HepG2 (cell line): ENCODE results near the gene PHTF2. TPM values are rescaled to one million over a fixed set of nuclear protein-coding genes. Genes with fewer than 3 reads are reported as not detected.

Experiments
- ATAC-seq: fragments of 200-7000 bp; cut with Tn5 transposase; 3 replicates; pipeline ENCODE4 v1.9.1; 2020; ENCODE audit warnings: mild to moderate bottlenecking, moderate library complexity
- BruUV-seq: library from RNA; stranded (reverse); fragments of 400-500 nt; replicated peaks from 2 replicates; lab custom pipeline; 2021; lab: Mats Ljungman, UMichigan
- CTCF ChIA-PET: fragments of 300-600 bp; formaldehyde crosslinking; extraction: SDS; loops from one replicate; lab custom pipeline; 2021; ENCODE audit warnings: low total read pairs, inconsistent platforms, low intra/inter-chr PET ratio; lab: Yijun Ruan, JAX
- POLR2A ChIA-PET: fragments of 350-600 bp; sonication (Branson Sonifier 250); formaldehyde crosslinking; loops from one replicate; lab custom pipeline; 2020; ENCODE audit warnings: antibody characterized with exemption, inconsistent platforms; lab: Yijun Ruan, JAX
- DNase-seq: peaks from one replicate; pipeline ENCODE4 v3.0.0-alpha.2; 2015; ENCODE audit warnings: low spot score
- FAIRE-seq: peaks from 3 replicates; lab custom pipeline; 2011; peaks lifted over from hg19 to GRCh38; lab: Jason Lieb, UNC
- H2AFZ ChIP-seq: one replicate; pipeline ENCODE4 v1.6.1; 2011; ENCODE audit warnings: low read length, inconsistent platforms
- H3K27ac ChIP-seq: fragments of 300-600 bp; 3 replicates; pipeline ENCODE4 v1.8.0; 2011; ENCODE audit warnings: mixed run types, mild to moderate bottlenecking, mixed read lengths, low read length, inconsistent platforms; ENCODE audit not compliant: insufficient read depth; ENCODE audit errors: extremely low read length
- H3K27me3 ChIP-seq, 2 experiments: fragments of 200-600 bp in 1 of 2; 2 replicates in 1 of 2; 3 replicates in 1 of 2; pipeline versions ENCODE4 v1.6.0 to v1.8.0; 2011; ENCODE audit warnings: low read length in 2 of 2, mild to moderate bottlenecking in 2 of 2, moderate library complexity in 2 of 2, inconsistent platforms in 1 of 2; ENCODE audit not compliant: insufficient read depth in 2 of 2, control insufficient read depth in 1 of 2
- H3K36me3 ChIP-seq, 2 experiments: fragments of 200-600 bp in 1 of 2; replicated peaks in 1 of 2; 2 replicates in 1 of 2; 3 replicates in 1 of 2; pipeline versions ENCODE4 v1.5.1 to v1.8.0; 2011; ENCODE audit warnings: low read length in 2 of 2, inconsistent platforms in 1 of 2; ENCODE audit not compliant: insufficient read depth in 2 of 2, control insufficient read depth in 1 of 2
- H3K4me1 ChIP-seq: 2 replicates; pipeline ENCODE4 v1.5.1; 2012; ENCODE audit warnings: low read length, inconsistent platforms; ENCODE audit not compliant: insufficient read depth
- H3K4me2 ChIP-seq: 2 replicates; pipeline ENCODE4 v1.6.0; 2011; ENCODE audit warnings: low read depth, low read length, inconsistent platforms
- H3K4me3 ChIP-seq, 3 experiments: fragments of 200-600 bp in 1 of 3; sonication (generic), shearing (Covaris generic) in 1 of 3; replicated peaks in 1 of 3; 2 replicates each; pipeline ENCODE4 v1.5.1; 2011 to 2016; ENCODE audit warnings: low read length in 3 of 3, inconsistent platforms in 2 of 3, low read depth in 2 of 3, mild to moderate bottlenecking in 2 of 3, control low read depth in 1 of 3, mixed read lengths in 1 of 3; ENCODE audit not compliant: insufficient read depth in 1 of 3
- H3K79me2 ChIP-seq: one replicate; pipeline ENCODE4 v1.6.1; 2011; ENCODE audit warnings: low read length, inconsistent platforms; ENCODE audit not compliant: insufficient read depth
- H3K9ac ChIP-seq: 2 replicates; pipeline ENCODE4 v1.6.0; 2011; ENCODE audit warnings: mild to moderate bottlenecking, low read depth, low read length, inconsistent platforms; ENCODE audit not compliant: insufficient read depth
- H3K9me3 ChIP-seq: 2 replicates; pipeline ENCODE4 v1.5.1; 2012; ENCODE audit warnings: mild to moderate bottlenecking, low read length
- H4K20me1 ChIP-seq: 2 replicates; pipeline ENCODE4 v1.6.0; 2011; ENCODE audit warnings: inconsistent platforms, mild to moderate bottlenecking, low read length, moderate library complexity; ENCODE audit not compliant: insufficient read depth
- BRCA1 ChIP-seq: sonication (generic); formaldehyde crosslinking; IDR thresholded peaks from 2 replicates; pipeline ENCODE4 v1.4.0; 2020; ENCODE audit warnings: missing genetic modification reagents
- ESRRA ChIP-seq: sonication (generic); formaldehyde crosslinking; IDR thresholded peaks from 2 replicates; pipeline ENCODE4 v1.5.1; 2020; ENCODE audit warnings: mild to moderate bottlenecking, low read depth, missing genetic modification reagents
- HNF4G ChIP-seq, 2 experiments: sonication (generic) in 1 of 2; formaldehyde crosslinking in 1 of 2; IDR thresholded peaks; 2 replicates each; pipeline versions ENCODE4 v1.4.0 to v1.6.1; 2011 to 2020; ENCODE audit warnings: borderline replicate concordance in 2 of 2, low read depth in 2 of 2, mild to moderate bottlenecking in 2 of 2, low read length in 1 of 2, missing genetic modification reagents in 1 of 2, moderate library complexity in 1 of 2
- HNRNPLL ChIP-seq: fragments of 200-400 bp; formaldehyde crosslinking; IDR thresholded peaks from 2 replicates; pipeline ENCODE4 v1.6.1; 2017; ENCODE audit warnings: mild to moderate bottlenecking, low read depth, low read length; ENCODE audit not compliant: poor library complexity, severe bottlenecking
- KMT2A ChIP-seq: sonication (generic); formaldehyde crosslinking; IDR thresholded peaks from 2 replicates; pipeline ENCODE4 v1.4.0; 2020; ENCODE audit warnings: missing genetic modification reagents
- RARA ChIP-seq: IDR thresholded peaks from 2 replicates; pipeline ENCODE4 v1.6.1; 2016; ENCODE audit warnings: missing genetic modification reagents, missing compliant biosample characterization
- SMARCC2 ChIP-seq: fragments of 450-650 bp; IDR thresholded peaks from 2 replicates; pipeline ENCODE4 v1.6.1; 2017; ENCODE audit warnings: antibody characterized with exemption, mild to moderate bottlenecking
- TARDBP ChIP-seq: sonication (generic); formaldehyde crosslinking; IDR thresholded peaks from 2 replicates; pipeline ENCODE4 v1.8.0; 2022; ENCODE audit warnings: mild to moderate bottlenecking, missing genetic modification reagents
- ZBTB44 ChIP-seq: sonication (generic); formaldehyde crosslinking; IDR thresholded peaks from 2 replicates; pipeline ENCODE4 v1.4.0; 2020; ENCODE audit warnings: missing genetic modification reagents
- ZKSCAN5 ChIP-seq: sonication (generic); formaldehyde crosslinking; IDR thresholded peaks from 2 replicates; pipeline ENCODE4 v1.5.1; 2020; ENCODE audit warnings: mild to moderate bottlenecking, missing genetic modification reagents
- ZNF101 ChIP-seq: sonication (generic); formaldehyde crosslinking; IDR thresholded peaks from 2 replicates; pipeline ENCODE4 v1.4.0; 2020; ENCODE audit warnings: mild to moderate bottlenecking, low read depth, missing genetic modification reagents, borderline replicate concordance
- ZNF557 ChIP-seq: sonication (generic); formaldehyde crosslinking; IDR thresholded peaks from 2 replicates; pipeline ENCODE4 v1.4.0; 2020; ENCODE audit warnings: missing genetic modification reagents
- ZNF572 ChIP-seq: sonication (generic); formaldehyde crosslinking; IDR thresholded peaks from 2 replicates; pipeline ENCODE4 v1.5.1; 2020; ENCODE audit warnings: mild to moderate bottlenecking, missing genetic modification reagents
- ZNF790 ChIP-seq: sonication (generic); formaldehyde crosslinking; IDR thresholded peaks from 2 replicates; pipeline ENCODE4 v1.8.0; 2022; ENCODE audit warnings: missing genetic modification reagents, mild to moderate bottlenecking, borderline replicate concordance
- WGBS: methylation state at CpG from one replicate; pipeline ENCODE4 v1.1.6; 2017; ENCODE audit warnings: low lambda C conversion rate; 5-methylcytosine and 5-hydroxymethylcytosine counted together
- in situ Hi-C: cut with HindIII; loops from 2 replicates; pipeline ENCODE4 v1.10.0; 2017; ENCODE audit warnings: low pct_unique_long_range_greater_than_20kb; ENCODE audit not compliant: extremely low pct_ligation_motif_present
- intact Hi-C: fragments of 100-400 bp; cut with micrococcal nuclease; formaldehyde crosslinking; loops from one replicate; pipeline ENCODE4 v1.10.0; 2022; ENCODE audit not compliant: unreplicated experiment
- polyA plus RNA-seq, 8 experiments: library from polyadenylated mRNA; depleted of rRNA in 3 of 8; stranded (reverse) in 7 of 8; unstranded in 1 of 8; fragments of >200 nt; fragmentation: Illumina TruSeq in 4 of 8; extraction: Trizol in 4 of 8; gene quantifications; 2 replicates each; pipeline versions ENCODE4 v1.2.1 to v1.2.3, GENCODE V29; 2011 to 2016; ENCODE audit warnings: low read depth in 4 of 8, missing spikeins in 1 of 8, mixed read lengths in 1 of 8; ENCODE audit not compliant: insufficient read depth in 1 of 8
- total RNA-seq, 5 experiments: library from RNA; depleted of rRNA; stranded (reverse); fragments of >200 nt; fragmentation: Illumina TruSeq; extraction: Trizol; gene quantifications; 2 replicates each; pipeline ENCODE4 v1.2.3, GENCODE V29; 2016; ENCODE audit warnings: low read depth in 1 of 5

The PHTF2 gene
- total and polyA plus RNA-seq, 2 of the 13 experiments (the other 11 are each of a cell fraction or from before 2014, with no cell fraction given), result 7.4 to 10.2 TPM

- TF ChIP-seq HNF4G (IDR thresholded peaks at IDR 0.05; ENCODE audit: borderline replicate concordance, low read depth, low read length) (no peak), HNF4G (CRISPR knock-in tag; IDR thresholded peaks at IDR 0.05; ENCODE audit: borderline replicate concordance, low read depth) (no peak), ZBTB44 (CRISPR knock-in tag) (no peak), SMARCC2 (no peak)
- TF ChIP-seq, all 625 proteins: peak for 2
Measured at GRCh38 chr7:77983973-77984372, 185.4 kb downstream of the PHTF2 start (continued).

DNA sequence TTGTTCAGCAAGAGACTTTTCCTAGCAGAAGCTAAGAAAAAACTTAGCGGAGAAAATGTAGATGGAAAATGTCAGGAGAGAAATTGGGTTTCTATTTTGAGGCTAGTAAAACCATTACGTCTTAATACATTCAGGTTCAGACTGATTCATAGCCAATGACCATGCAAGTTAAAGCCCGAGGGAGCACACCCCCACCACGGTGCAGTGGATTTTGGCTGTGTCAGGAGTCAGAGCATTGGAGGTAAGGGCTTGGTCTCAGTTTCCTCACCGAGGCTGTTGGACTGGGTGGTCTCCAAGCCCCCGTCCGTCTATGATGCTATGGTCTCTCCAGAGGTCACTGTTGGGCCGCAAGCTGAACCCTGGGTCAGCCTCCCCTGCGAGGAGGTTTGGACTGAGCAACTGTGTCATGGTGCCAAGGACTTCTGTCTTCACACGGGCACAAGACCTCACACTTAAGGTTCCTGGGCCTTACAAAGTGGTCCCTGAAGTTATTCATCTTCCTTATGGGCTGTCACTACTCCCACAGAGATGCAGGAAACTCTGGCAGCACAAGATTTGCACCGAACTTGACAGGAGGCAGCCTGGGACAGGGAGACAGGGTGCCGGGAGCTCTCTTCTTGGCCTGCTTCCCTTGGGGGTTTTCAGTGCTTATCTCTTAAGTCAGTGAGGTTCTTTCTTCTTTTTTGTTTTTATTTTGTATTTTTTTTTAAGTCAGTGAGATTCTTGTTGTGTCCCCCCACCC lies 186.8 kb downstream of the PHTF2 start:
- H3K9ac ChIP-seq, result no peak overlapping the region
- H3K36me3 ChIP-seq, result no peaks in the 10 kb centered on the region
- no TSS peak for BruUV-seq
- in situ Hi-C loops, result no loop called here
- H3K4me3 ChIP-seq, result no peak overlapping the region
- H3K27me3 ChIP-seq, result peaks cover 0 to 6% of the 10 kb centered on the region in 2 experiments; a peak in 1 of 5 replicates
- ChIA-PET POLR2A (no interaction called here), CTCF (no interaction called here)
- H3K4me2 ChIP-seq, result no peak overlapping the region
- DNase-seq, result no peak
- H3K79me2 ChIP-seq, result no peaks in the 10 kb centered on the region
- H3K27ac ChIP-seq, result no peak overlapping the region
- WGBS, result 67% methylated on average over 7 of the region's 12 CpGs
- intact Hi-C loops, result no loop called here
- no peak overlapping the region for H2AFZ ChIP-seq
- H3K9me3 ChIP-seq, result no peaks in the 10 kb centered on the region
- FAIRE-seq, result no peak
- no peak for ATAC-seq
- H4K20me1 ChIP-seq, result no peaks in the 10 kb centered on the region
- no peaks in the 10 kb centered on the region for H3K4me1 ChIP-seq
- TF ChIP-seq ESRRA (CRISPR knock-in tag) (no peak), ZNF790 (CRISPR knock-in tag) (no peak), RARA (CRISPR knock-in tag) (no peak), ZNF101 (CRISPR knock-in tag) (no peak), ZKSCAN5 (CRISPR knock-in tag) (no peak), ZNF572 (CRISPR knock-in tag) (no peak), KMT2A (no peak), BRCA1 (CRISPR knock-in tag) (no peak), HNRNPLL (no peak), ZNF557 (no peak), TARDBP (CRISPR knock-in tag) (no peak)
